NT2/D1 (cell line): ENCODE results near the gene MX2.

Experiments used
- SUZ12 ChIP-seq: IDR thresholded peaks from 2 replicates; pipeline ENCODE4 v1.6.1; 2011; ENCODE audit not compliant: insufficient read length, insufficient read depth; ENCODE audit errors: extremely low read depth
- YY1 ChIP-seq: IDR thresholded peaks from 2 replicates; pipeline ENCODE4 v1.6.1; 2011; ENCODE audit not compliant: insufficient read length, insufficient read depth
- ZNF274 ChIP-seq: IDR thresholded peaks from 2 replicates; pipeline ENCODE4 v1.6.1; 2011; ENCODE audit warnings: mild to moderate bottlenecking, low read depth, low read length

GRCh38 chr21:41428847-41429246 lies 67.0 kb downstream of the MX2 start:
- TF ChIP-seq YY1: no peak
- no peak for TF ChIP-seq SUZ12
- no peak for TF ChIP-seq ZNF274
